ENCODE data around the gene NDUFA8.

The NDUFA8 gene

GRCh38 chr9:122111413-122112085, 48.0 kb downstream of the NDUFA8 start:
- POLR2A ChIA-PET = no interaction called here
- CTCF ChIA-PET = interaction anchor here (3.9 to 9.3 kb wide), 3 partner anchors 11 to 16 kb away, joined by 12 to 75 read pairs (median 44); no protein-coding TSS in a partner anchor
- DNase-seq (ENCODE audit: extremely low spot score) = no peak
- TF ChIP-seq, protein P1, sequence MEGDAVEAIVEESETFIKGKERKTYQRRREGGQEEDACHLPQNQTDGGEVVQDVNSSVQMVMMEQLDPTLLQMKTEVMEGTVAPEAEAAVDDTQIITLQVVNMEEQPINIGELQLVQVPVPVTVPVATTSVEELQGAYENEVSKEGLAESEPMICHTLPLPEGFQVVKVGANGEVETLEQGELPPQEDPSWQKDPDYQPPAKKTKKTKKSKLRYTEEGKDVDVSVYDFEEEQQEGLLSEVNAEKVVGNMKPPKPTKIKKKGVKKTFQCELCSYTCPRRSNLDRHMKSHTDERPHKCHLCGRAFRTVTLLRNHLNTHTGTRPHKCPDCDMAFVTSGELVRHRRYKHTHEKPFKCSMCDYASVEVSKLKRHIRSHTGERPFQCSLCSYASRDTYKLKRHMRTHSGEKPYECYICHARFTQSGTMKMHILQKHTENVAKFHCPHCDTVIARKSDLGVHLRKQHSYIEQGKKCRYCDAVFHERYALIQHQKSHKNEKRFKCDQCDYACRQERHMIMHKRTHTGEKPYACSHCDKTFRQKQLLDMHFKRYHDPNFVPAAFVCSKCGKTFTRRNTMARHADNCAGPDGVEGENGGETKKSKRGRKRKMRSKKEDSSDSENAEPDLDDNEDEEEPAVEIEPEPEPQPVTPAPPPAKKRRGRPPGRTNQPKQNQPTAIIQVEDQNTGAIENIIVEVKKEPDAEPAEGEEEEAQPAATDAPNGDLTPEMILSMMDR (IDR thresholded peaks at IDR 0.05; ENCODE audit: control extremely low read depth, extremely low read depth, low read depth, missing control alignments) = no peak

DNA sequence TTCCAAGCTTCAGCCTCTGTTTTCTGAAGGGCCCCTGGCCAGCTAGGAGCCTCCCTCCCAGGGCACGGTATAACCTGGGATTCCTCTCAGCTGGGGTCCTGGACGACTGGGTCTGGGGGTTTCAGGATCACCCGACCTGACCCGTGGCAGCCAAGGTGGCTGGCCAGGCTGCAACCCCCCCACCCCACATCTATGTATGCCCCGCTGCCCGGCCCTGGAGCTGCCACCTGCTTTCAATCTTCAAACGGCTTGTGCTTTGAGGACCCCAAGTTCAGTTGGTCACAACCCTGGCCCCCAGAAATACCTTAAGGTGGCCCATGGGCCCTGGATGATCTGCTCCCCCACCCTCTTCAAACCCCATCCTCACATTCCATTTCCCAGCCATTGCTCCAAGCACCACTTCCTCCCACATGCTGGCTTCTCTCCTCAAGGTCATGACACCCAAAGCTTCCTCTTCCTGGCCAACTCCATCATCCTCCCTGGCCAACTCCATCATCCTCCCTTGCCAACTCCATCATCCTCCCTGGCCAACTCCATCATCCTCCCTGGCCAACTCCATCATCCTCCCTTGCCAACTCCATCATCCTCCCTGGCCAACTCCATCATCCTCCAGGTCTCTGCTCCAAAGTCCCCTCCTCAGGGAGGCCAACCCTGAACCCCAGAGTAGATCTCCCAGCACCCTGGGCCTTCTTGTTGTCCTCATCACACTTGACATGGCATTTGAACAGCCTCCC, 49.3 kb downstream of the NDUFA8 start:
- DNase-seq (ENCODE audit: extremely low spot score) = no peak
- TF ChIP-seq, protein P1 (IDR thresholded peaks at IDR 0.05; ENCODE audit: control extremely low read depth, extremely low read depth, low read depth, missing control alignments) = no peak
- ChIA-PET CTCF (interaction anchor here (1.3 to 9.3 kb wide), 4 partner anchors 12 to 355 kb away, joined by 3 to 75 read pairs (median 28); no protein-coding TSS in a partner anchor), POLR2A (no interaction called here)

- TF ChIP-seq, protein P1 (IDR thresholded peaks at IDR 0.05; ENCODE audit: control extremely low read depth, extremely low read depth, low read depth, missing control alignments) = no peak
- ChIA-PET CTCF (interaction anchor here (3.9 to 9.3 kb wide), 3 partner anchors 11 to 14 kb away, joined by 12 to 75 read pairs (median 44); no protein-coding TSS in a partner anchor), POLR2A (no interaction called here)
- no peak for DNase-seq (ENCODE audit: extremely low spot score)
Observed at GRCh38 chr9:122109035-122109813, 50.4 kb downstream of the NDUFA8 start.

GRCh38 chr9:122107291-122107805, 52.2 kb downstream of the NDUFA8 start:
- TF ChIP-seq, protein P1 (IDR thresholded peaks at IDR 0.05; ENCODE audit: control extremely low read depth, extremely low read depth, low read depth, missing control alignments) = no peak
- ChIA-PET POLR2A (no interaction called here), CTCF (interaction anchor here (1.0 to 9.3 kb wide), 5 partner anchors 9 to 243 kb away, joined by 3 to 75 read pairs (median 12); no protein-coding TSS in a partner anchor)
- DNase-seq (ENCODE audit: extremely low spot score) = no peak

- ChIA-PET CTCF (interaction anchor here (1.0 to 9.3 kb wide), 4 partner anchors 8 to 244 kb away, joined by 3 to 75 read pairs (median 24); no protein-coding TSS in a partner anchor), POLR2A (no interaction called here)
- no peak for DNase-seq (ENCODE audit: extremely low spot score)
- TF ChIP-seq, protein P1 (IDR thresholded peaks at IDR 0.05; ENCODE audit: control extremely low read depth, extremely low read depth, low read depth, missing control alignments) = no peak
Observed at GRCh38 chr9:122106576-122106975, 53.0 kb downstream of the NDUFA8 start.

GRCh38 chr9:122103985-122104384, 55.6 kb downstream of the NDUFA8 start:
- no peak for DNase-seq (ENCODE audit: extremely low spot score)
- TF ChIP-seq, protein P1 (IDR thresholded peaks at IDR 0.05; ENCODE audit: control extremely low read depth, extremely low read depth, low read depth, missing control alignments) = no peak
- ChIA-PET POLR2A (no interaction called here), CTCF (interaction anchor here (3.4 kb wide), 1 partner anchor 20 kb away, joined by 39 read pairs; no protein-coding TSS in a partner anchor)

All from GM10248 (cell line).